GM18951 (cell line): ENCODE measurements around the gene PCDHGA5.
"Not testable (repeated sequence)": the region's sequence is repeated elsewhere in the genome, so short reads cannot be mapped to it uniquely, and the experiment has no call there.

ENCODE experiments used
- POLR2A ChIP-seq: IDR thresholded peaks from 4 replicates; pipeline ENCODE4 v1.6.1; 2011; ENCODE audit warnings: mild to moderate bottlenecking; ENCODE audit not compliant: insufficient read length, insufficient read depth; ENCODE audit errors: extremely low read depth
- in situ Hi-C: fragments of 300-500 bp; cut with MboI; formaldehyde crosslinking; loops from one replicate; pipeline ENCODE4 v1.12.0; 2022; ENCODE audit warnings: low sequenced_read_pairs, mixed read lengths, inconsistent platforms; ENCODE audit not compliant: unreplicated experiment

The PCDHGA5 gene

DNA sequence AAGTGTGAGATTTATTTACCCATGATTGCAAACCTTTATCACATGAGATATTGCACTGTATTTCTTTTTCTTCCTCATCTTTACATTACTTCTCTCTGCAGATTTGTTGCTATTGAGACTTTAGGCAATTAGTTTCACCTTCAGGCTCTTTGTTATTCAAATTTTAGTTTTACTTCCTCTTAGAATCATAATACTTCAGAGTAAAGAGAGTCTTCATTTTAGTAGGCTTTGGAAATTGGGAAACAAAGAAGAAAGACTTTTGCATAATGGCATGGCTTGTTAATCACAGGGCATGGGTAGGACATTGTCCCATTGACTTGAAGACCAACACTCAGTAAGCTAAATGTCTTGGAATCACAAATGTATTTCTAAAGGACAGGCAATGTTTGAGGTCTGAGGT, 1.2 kb upstream of the PCDHGA5 start:
- TF ChIP-seq POLR2A = no peak
- in situ Hi-C loops = no loop called here

DNA sequence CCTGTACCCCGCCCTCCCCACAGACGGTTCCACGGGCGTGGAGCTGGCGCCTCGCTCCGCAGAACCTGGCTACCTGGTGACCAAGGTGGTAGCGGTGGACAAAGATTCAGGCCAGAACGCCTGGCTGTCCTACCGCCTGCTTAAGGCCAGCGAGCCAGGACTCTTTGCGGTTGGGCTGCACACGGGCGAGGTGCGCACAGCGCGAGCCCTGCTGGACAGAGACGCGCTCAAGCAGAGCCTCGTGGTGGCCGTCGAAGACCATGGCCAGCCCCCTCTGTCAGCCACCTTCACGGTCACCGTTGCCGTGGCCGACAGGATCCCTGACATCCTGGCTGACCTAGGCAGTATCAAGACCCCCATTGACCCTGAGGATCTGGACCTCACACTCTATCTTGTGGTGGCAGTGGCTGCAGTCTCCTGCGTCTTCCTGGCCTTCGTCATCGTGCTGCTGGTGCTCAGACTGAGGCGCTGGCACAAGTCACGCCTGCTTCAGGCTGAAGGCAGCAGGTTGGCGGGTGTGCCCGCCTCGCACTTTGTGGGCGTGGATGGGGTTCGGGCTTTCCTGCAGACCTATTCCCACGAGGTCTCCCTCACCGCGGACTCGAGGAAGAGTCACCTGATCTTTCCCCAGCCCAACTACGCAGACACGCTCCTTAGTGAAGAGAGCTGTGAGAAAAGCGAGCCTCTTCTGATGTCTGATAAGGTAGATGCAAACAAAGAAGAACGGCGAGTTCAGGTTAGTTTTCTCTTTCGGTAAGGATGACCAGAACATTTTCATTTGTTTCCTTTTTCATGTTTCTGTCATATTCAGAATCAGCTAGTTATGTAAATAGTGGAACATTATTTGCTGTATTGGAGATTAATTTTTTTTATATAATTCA, 2.3 kb downstream of the PCDHGA5 start:
- TF ChIP-seq POLR2A = no peak
- in situ Hi-C loops = no loop called here

- in situ Hi-C loops = no loop called here
- no peak for TF ChIP-seq POLR2A
These were observed 6.3 kb downstream of the PCDHGA5 start, which contains the start of gene PCDHGB3 for GRCh38 chr5:141369994-141370848. Gene PCDHGB3, plus strand, starts transcription at chr5:141370242. Its CDS starts 153 bp downstream, at chr5:141370395.

DNA sequence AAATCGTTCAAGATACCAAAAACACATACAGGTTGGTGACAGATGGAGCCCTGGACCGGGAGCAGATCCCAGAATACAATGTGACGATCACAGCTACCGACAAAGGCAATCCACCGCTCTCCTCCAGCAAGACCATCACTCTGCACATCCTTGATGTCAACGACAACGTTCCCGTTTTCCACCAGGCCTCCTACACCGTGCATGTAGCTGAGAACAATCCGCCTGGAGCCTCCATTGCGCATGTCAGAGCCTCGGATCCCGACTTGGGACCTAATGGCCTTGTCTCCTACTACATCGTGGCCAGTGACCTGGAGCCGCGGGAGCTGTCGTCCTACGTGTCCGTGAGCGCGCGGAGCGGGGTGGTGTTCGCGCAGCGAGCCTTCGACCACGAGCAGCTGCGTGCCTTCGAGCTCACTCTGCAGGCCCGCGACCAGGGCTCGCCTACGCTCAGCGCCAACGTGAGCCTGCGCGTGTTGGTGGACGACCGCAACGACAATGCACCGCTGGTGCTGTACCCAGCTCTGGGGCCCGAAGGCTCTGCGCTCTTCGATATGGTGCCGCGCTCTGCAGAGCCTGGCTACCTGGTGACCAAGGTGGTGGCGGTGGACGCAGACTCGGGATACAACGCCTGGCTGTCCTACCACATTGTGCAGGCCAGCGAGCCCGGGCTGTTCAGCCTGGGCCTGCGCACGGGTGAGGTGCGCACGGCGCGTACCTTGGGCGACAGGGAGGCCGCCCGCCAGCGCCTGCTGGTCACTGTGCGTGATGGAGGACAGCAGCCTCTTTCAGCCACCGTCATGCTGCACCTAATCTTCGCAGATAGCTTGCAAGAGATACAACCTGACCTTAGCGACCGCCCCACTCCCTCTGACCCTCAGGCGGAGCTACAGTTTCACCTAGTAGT, 7.9 kb downstream of the PCDHGA5 start:
- TF ChIP-seq POLR2A = no peak
- in situ Hi-C loops = no loop called here

GRCh38 chr5:141373673-141374317, 9.8 kb downstream of the PCDHGA5 start, which contains the start of gene PCDHGA6:
Gene PCDHGA6, plus strand, starts transcription at chr5:141373891. Its CDS starts 193 bp downstream, at chr5:141374084.
- TF ChIP-seq POLR2A = no peak
- in situ Hi-C loops = no loop called here

DNA sequence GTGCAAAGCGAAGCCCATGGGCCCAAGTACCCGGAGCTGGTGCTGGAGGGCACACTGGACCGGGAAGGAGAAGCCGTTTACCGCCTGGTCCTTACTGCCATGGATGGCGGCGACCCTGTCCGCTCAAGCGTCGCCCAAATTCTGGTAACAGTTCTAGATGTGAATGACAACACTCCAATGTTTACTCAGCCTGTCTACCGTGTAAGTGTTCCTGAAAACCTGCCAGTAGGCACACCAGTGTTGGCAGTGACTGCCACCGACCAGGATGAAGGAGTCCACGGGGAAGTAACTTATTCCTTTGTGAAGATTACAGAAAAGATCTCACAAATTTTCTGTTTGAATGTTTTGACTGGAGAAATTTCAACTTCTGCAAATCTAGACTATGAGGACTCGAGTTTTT, 10.7 kb downstream of the PCDHGA5 start:
- in situ Hi-C loops = no loop called here

DNA sequence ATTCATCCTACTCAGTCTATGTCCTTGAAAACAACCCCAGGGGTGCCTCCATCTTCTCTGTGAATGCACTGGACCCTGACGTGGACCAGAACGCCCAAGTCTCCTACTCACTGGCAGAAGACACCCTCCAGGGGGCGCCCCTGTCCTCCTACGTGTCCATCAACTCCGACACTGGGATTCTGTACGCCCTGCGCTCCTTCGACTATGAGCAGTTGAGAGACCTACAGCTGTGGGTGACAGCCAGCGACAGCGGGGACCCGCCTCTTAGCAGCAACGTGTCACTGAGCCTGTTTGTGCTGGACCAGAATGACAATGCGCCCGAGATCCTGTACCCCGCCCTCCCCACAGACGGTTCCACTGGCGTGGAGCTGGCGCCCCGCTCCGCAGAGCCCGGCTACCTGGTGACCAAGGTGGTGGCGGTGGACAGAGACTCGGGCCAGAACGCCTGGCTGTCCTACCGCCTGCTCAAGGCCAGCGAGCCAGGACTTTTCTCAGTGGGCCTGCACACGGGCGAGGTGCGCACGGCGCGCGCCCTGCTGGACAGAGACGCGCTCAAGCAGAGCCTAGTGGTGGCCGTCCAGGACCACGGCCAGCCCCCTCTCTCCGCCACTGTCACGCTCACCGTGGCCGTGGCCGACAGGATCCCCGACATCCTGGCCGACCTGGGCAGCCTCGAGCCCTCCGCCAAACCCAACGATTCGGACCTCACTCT, 11.6 kb downstream of the PCDHGA5 start:
- in situ Hi-C loops = not testable (repeated sequence)

More for the DNA sequence above, 10.7 kb downstream of the PCDHGA5 start:
- no peak for TF ChIP-seq POLR2A

DNA sequence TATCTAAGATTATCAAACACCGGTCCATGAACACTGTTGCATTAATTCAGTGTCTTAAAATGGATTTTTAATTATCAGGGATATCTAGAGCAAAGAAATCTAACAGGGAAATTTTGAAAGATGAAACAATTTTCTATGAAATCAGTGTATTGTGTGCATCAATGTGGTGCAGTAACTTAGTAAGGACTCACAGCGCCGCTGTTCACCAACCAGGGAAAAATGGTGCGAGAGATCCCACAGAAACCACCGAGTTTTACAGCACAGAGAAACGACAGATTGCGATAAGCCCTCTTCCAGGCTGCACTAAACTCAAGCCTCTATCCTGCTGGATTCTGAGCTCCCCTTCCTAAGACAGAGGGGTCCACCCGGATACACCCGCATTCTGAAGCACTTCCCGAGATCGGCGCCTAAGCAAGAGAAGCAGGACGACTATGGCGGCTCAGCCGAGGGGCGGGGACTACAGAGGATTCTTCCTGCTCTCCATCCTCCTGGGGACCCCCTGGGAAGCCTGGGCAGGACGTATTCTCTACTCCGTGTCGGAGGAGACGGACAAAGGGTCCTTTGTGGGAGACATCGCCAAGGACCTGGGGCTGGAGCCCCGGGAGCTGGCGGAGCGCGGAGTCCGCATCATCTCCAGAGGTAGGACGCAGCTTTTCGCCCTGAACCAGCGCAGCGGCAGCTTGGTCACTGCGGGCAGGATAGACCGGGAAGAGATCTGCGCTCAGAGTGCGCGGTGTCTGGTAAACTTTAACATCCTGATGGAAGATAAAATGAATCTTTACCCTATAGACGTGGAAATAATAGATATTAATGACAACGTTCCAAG, 18.7 kb downstream of the PCDHGA5 start, which contains the start of gene PCDHGA7:
Gene PCDHGA7, plus strand, starts transcription at position 274 of the 826 bp plus-strand sequence. Its CDS starts 158 bp downstream, at position 432.
- no peak for TF ChIP-seq POLR2A
- in situ Hi-C loops = no loop called here

DNA sequence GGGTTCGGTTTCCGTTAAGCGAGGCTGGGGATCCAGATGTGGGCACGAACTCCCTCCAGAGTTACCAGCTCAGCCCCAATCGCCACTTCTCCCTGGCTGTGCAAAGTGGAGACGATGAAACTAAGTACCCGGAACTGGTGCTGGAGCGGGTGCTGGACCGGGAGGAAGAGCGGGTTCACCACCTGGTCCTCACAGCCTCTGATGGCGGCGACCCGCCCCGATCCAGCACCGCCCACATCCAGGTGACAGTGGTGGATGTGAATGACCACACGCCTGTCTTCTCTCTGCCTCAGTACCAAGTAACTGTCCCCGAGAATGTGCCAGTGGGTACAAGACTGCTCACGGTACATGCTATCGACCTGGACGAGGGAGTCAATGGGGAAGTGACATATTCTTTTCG, 19.4 kb downstream of the PCDHGA5 start:
- in situ Hi-C loops = no loop called here
- no peak for TF ChIP-seq POLR2A

GRCh38 chr5:141384471-141385267, 20.7 kb downstream of the PCDHGA5 start:
- no peak for TF ChIP-seq POLR2A
- in situ Hi-C loops = no loop called here

DNA sequence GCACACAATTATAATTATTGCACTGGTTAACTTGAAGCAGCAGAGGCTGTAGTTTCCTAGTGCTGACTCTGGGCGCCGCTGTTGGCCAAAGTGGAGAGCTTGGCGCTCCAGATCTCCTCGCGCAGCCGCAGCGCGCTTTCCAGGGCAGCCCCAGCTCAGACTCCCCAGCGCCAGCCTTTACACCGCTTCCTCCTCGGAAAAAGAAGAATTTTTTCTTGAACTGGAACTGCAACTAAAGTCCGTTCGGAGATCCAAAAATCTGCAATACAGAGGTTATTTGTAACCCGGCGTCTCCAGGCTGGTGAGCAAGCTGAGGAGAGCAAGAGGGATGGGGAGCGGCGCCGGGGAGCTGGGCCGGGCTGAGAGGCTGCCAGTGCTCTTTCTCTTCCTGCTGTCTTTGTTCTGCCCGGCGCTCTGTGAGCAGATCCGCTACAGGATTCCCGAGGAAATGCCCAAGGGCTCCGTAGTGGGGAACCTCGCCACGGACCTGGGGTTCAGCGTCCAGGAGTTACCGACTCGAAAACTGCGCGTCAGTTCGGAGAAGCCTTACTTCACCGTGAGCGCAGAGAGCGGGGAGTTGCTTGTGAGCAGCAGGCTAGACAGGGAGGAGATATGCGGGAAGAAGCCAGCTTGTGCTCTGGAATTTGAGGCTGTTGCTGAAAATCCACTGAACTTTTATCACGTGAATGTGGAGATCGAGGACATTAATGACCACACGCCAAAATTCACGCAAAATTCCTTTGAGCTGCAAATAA, 23.8 kb downstream of the PCDHGA5 start, which contains the start of gene PCDHGB4:
Gene PCDHGB4, plus strand, starts transcription at position 142 of the 755 bp plus-strand sequence. Its CDS starts 187 bp downstream, at position 329.
- in situ Hi-C loops = not testable (repeated sequence)
